GM18873 (cell line): ENCODE data around the gene ZNF862.
"Not testable (repeated sequence)": the region's sequence is repeated elsewhere in the genome, so short reads cannot be mapped to it uniquely, and the experiment has no call there.

Experiments used
- ATAC-seq: cut with Tn5 transposase; IDR thresholded peaks from one replicate; pipeline ENCODE4 v1.9.1; 2021; ENCODE audit warnings: mild to moderate bottlenecking, moderate library complexity, moderate number of reproducible peaks; ENCODE audit not compliant: unreplicated experiment, low FRiP score

The ZNF862 gene

DNA sequence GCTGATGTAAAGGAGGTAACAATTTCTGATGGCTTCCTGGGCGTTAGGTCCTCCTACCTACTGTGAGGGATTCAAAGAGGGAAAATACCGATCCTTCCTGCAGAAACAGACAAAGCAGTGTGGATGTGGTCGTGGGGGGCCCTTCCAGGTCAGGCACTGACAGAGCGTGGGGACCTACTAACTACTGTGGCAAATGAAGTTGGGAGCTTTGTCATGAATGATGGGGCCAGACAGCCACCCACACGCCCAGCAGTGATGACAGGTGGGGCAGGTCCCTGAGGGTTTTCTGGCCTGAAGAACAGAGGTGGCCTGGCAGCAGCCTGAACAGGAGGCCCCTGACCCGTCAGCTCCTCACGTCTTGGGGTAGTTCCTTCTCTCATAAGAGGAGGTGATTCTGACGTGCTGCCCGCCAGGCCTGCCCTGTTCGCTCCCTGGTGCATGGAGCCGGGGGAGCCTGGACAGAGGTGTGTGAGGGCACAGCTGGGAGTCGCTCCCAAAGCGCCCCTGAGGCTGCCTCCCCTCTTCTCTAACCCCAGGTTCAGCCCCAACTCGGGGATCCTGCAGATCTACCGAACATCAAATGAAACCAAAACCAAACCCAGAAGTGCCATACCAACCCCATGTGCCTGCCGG, 39.8 kb downstream of the ZNF862 start:
- no peak for ATAC-seq

- no peak for ATAC-seq
These were observed 40.3 kb downstream of the ZNF862 start for GRCh38 chr7:149878523-149878921.

DNA sequence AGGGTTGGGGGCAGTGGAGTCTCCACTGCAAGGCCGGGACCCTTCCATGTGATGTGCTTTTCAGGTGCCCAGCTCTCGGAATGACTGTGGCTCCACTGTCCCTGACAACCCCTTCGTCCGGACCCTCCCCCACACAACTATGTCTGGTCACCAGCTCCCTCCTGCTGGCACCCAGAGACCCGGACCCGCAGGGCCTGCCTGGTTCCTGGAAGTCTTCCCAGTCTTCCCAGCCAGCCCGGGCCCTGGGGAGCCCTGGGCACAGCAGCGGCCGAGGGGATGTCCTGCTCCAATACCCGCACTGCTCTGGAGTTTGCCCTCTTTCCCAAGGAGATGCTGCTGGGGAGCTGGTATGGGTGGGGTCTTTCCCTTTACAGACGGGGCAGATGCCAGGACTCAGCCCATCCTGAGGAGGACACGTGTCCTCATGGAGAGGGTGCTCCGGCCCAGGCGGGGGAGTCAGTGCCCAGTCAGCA, 41.1 kb downstream of the ZNF862 start:
- no peak for ATAC-seq

DNA sequence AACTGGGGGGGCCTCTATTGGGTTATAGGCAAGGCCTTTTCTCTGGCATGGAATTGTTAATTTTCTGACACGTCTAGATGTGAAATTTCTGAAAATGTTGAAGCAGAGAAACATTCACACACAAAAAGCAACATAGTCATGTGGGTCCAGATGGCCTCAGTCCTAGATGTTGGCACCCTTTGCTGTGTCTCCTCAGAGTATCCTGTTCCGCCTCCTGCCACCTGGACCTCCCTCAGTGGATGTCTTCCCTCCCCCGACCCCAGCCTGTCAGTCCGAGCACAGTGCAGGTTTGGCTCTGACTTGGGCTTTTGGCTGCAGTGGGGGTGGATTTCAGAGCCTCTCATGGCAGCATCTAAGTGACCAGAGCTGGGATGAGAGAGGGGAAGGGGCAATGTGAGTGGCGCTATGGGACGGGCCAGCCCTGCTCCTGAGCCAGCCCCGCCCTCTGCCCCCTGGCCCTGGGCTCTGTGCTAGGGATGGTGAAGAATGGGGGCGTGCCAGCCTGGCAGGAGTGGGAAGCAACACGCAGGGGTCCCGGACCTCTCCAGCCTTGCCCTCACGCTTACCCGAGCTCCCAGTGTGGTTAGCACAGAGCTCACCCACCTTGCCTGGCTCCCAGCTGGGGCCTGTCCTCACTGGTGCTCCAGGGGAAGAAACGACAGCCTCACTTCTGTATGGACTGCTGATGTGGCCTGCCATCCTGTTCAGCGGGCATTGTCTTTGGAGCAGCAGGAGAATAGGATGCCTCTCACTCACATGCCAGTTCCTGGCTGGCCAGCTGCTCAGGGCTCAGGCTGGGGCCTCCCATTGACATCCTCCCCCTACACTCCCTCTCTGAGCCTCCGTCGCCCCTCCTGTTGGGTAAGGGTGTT, 41.8 kb downstream of the ZNF862 start:
- no peak for ATAC-seq

DNA sequence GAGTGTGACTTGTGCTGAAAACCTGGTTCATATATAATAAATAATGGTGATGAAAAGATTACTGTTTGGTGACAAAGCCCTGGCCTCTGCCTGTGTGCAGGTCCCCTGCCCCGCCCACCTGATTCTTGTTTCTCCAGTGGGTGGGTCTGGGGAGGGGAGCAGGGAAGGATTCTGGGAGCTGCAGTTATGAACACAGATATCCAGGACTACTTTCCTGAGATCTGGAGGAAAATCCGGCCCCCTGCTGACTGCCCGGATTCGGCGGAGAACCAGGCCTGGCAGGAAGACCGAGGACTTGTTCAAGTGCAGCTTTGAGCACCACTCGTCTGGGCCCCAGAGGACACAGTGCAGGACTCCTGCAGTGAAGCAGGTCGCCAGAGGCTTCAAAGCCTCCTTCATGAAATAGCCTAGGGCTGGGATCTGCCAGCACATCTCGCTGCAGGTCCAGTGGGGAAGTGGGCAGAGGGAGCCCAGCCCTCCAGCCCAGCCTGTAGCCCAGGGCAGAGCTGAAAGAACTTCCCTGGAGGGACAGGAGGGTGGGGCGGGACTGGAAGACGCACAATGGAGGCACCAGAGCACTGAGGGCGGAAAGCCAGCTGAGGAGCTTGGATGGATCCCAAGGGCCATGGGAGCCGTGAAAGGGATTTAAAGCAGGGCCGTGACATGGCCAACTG, 42.6 kb downstream of the ZNF862 start:
- no peak for ATAC-seq

- no peak for ATAC-seq
These were observed 43.4 kb downstream of the ZNF862 start for GRCh38 chr7:149881328-149882247.

DNA sequence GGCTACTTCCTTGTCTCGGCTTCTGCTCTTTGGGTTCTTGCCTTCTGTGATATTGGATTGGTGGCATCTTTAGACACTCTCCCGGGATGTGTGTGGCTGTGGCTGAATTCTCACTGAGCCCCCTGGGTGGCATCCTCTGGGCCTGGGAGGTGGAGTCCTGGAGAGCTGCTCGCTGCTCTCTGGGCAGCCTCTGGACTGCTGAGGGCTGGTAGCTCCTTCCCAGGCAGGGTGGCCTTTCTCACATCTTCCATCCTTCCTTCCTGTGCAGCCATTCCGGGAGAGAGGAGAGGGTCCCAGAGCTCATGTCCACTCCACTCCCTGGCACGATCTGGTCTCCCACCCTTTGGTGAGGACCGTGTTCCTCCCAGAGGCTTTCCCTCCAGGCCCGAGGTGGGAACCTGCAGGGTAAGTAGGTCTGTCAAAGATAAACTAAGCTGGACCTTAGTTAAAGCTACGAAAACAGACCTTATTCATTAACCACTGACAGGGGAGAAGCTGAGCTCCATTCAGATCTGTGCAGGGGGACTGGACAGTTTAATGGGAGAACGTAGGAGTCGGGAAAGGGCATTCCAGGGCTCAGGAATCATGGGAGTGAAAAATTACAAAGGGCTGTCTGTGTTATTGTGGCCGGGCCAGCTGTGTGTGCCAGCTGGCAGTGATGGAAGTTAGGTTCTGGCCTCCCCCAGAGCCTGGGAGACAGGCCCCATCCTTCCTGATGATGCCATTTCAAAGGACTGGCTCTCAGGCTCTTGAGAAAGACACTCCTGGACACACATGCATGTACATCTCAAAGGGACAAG, 44.3 kb downstream of the ZNF862 start:
- no peak for ATAC-seq

DNA sequence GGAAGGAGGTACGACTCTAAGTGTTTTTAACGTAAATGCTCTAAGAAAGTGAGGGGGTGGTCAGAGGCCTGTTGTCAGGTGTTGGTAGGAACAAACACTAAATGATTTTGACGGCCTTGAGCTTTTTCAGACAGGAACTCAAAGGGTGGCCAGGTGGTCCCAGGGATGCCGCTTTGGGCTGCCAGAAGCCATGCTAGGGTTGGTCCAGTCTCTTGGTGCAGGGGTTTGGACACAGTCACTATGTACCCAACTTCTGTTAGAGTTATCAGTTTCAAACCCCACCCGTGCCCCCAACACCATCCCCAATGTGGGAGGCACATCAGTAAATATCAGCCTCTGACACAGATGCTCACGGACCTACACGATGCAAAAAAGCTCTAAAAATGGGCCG, 44.9 kb downstream of the ZNF862 start:
- ATAC-seq, result no peak

- ATAC-seq, result peak; percentile 59
These were observed 45.3 kb downstream of the ZNF862 start for GRCh38 chr7:149883452-149883861.

DNA sequence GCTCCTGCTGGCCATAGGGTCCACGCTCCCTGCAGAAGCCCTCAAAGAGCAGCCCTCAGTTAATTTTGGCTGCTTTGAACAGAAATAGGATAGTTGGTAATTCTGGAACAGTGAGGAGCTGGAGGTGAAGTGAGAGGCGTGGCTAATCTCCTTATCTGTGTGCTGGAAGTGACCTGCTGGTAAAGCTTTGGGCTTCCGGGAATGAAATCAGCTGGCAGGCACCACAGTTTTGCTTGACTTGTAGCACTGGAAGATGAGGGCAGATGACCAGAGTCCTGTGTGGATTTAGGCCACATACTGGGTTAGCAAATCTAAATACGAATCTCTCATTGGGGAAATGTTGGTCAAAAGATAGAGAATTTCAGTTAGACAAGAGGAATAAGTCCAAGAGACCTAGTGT, 45.8 kb downstream of the ZNF862 start:
- no peak for ATAC-seq

GRCh38 chr7:149884541-149884940, 46.4 kb downstream of the ZNF862 start:
- no peak for ATAC-seq

GRCh38 chr7:149885191-149886017, 47.2 kb downstream of the ZNF862 start:
- no peak for ATAC-seq

DNA sequence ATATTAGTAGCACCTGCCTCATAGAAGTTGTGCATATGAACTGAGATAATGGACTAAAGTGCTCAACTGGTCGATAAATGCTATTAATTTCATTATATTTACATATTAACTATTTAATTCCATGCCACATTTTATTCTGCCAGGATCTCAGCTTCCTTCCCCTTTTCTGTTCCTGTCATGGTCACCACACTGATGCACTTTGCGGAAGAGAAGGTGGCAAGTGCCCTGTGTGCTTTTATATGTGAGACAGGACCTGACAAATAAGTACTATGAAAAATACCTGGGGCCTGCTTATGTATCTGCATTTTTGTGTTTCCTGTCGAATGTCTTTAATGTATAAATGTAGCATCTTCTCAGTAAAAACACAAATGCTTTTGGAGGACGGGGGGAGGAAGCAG, 47.8 kb downstream of the ZNF862 start:
- ATAC-seq, result no peak

DNA sequence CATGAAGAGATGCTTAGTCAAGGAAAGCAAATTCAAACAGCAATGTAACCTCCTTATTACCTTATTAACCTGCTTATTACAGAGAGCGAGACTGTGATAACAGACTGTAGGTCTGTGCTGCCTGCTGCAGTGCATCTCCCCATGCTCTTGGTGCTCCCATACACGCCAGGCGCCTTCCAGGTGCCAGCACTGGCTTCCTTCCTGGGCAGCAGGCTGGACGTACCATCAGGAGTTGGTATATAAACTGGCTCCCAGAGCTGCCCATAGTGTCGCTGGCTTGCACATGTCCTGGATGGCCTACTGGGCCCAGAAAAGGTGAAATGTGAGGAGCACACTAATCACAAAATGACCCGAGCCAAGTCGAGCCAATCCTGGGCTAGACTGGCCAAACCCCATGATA, 49.1 kb downstream of the ZNF862 start:
- ATAC-seq, result no peak

GRCh38 chr7:149890715-149891114, 52.5 kb downstream of the ZNF862 start:
- ATAC-seq, result not testable (repeated sequence)

DNA sequence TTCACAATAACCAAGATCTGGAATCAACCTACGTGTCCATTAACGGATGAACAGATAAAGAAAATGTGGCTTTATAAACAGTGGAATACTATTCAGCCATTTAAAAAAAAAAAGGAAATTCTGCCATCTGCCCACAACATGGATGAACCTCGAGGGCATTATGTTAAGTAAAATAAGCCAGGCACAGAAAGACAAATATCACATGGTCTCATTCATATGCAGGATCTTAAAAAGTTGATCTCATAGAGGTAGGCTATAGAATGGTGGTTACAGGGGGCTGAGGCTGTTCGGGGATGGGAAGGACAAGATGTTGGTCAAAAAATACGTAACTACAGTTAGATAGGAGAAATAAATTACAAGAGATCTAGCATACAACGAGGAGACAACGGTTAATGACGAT, 56.8 kb downstream of the ZNF862 start:
- ATAC-seq, result not testable (repeated sequence)

DNA sequence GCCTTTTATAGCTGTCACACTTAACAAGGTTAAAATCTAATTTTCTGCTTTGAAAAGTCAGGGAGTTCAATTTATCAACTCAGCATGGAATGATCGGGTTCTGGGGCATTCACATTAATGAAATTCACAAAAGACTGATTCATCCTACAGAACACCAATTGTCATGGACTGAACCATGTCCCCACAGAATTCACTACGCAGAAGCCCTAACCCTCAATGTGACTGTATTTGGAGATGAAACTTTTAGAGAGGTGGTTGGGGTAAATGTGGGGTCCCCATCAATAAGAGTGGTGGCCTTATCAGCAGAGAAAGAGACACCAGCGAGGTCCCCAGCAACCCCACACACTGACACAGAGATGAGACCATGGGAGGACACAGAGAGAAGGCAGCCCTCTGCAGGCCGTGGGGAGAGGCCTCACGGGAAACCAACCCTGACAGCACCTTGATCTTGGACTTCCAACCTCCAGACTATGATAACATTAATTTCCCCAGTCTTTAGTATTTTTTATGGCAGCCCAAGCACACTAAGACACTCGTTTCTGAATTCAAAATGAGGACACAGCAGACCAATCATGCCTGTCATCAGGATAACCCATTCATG, 69.7 kb downstream of the ZNF862 start:
- ATAC-seq, result not testable (repeated sequence)

- ATAC-seq, result not testable (repeated sequence)
These were observed 72.0 kb downstream of the ZNF862 start for GRCh38 chr7:149910219-149910618.
